Uterus (tissue), 4 donors: ENCODE results near the gene KIF3C. TPM values are rescaled to one million over a fixed set of nuclear protein-coding genes. Genes with fewer than 3 reads are reported as not detected.
A peak's percentile ranks its signal among the peaks of the same experiment; 100 is the strongest.

Experiments used
- DNase-seq, 2 donors: peaks; one replicate each; pipeline ENCODE4 v3.0.0-alpha.2; 2019 to 2020
- H3K27ac ChIP-seq, 2 donors: fragments of 200-600 bp; sonication (generic); 1 replicate in 1 of 2; 2 replicates in 1 of 2; pipeline ENCODE4 v1.5.1; 2016 to 2018
- H3K27me3 ChIP-seq, 2 donors: fragments of 200-600 bp; sonication (generic); one replicate each; pipeline ENCODE4 v1.5.1; 2018 to 2019; ENCODE audit warnings: control low read depth in 1 of 2
- H3K36me3 ChIP-seq, 2 donors: fragments of 200-600 bp; sonication (generic); one replicate each; pipeline ENCODE4 v1.5.1; 2019; ENCODE audit warnings: control low read depth in 1 of 2
- H3K4me1 ChIP-seq, 2 donors: fragments of 200-600 bp; sonication (generic); one replicate each; pipeline ENCODE4 v1.5.1; 2018 to 2019; ENCODE audit warnings: control low read depth in 1 of 2
- H3K4me3 ChIP-seq, 2 donors: fragments of 200-600 bp; sonication (generic); 1 replicate in 1 of 2; 2 replicates in 1 of 2; pipeline ENCODE4 v1.5.1; 2018 to 2019; ENCODE audit warnings: mild to moderate bottlenecking in 1 of 2
- H3K9me3 ChIP-seq, 2 donors: fragments of 200-600 bp; sonication (generic); one replicate each; pipeline ENCODE4 v1.5.1; 2019; ENCODE audit warnings: control low read depth in 1 of 2
- CTCF ChIP-seq, 4 experiments: fragments of 200-600 bp in 2 of 4; fragments of 450-650 bp in 2 of 4; sonication (generic) in 2 of 4; IDR thresholded peaks; one replicate each; pipeline ENCODE4 v1.5.1; 2016 to 2019; ENCODE audit warnings: antibody characterized with exemption in 4 of 4, mild to moderate bottlenecking in 2 of 4, moderate library complexity in 1 of 4
- POLR2A ChIP-seq, 2 donors: fragments of 450-650 bp; IDR thresholded peaks; one replicate each; pipeline ENCODE4 v1.6.1; 2016; ENCODE audit warnings: antibody characterized with exemption in 2 of 2, mild to moderate bottlenecking in 1 of 2, moderate library complexity in 1 of 2
- intact Hi-C: fragments of 100-400 bp; cut with DNase I; formaldehyde crosslinking; loops from one replicate; pipeline ENCODE4 v1.15.1; 2023; ENCODE audit warnings: low total_unique reads
- small RNA-seq: library from RNA; depleted of rRNA; stranded (forward); fragments of <200 nt; gene quantifications from one replicate; pipeline ENCODE3, GENCODE V24; 2016
- total RNA-seq, 4 donors: library from RNA; depleted of rRNA in 3 of 4; stranded (reverse); fragments of >200 nt in 3 of 4; gene quantifications; one replicate each; pipeline versions ENCODE4 v1.1.0 to v1.2.4, GENCODE V29; 2014 to 2023
- donor health status: DM: yes; HTN: yes; CAD: no.

The KIF3C gene
- total RNA-seq, 4 donors from 2014 or later, result 3.5 to 12.6 (median 7.4) TPM

- Histone ChIP-seq H3K4me3 (peak overlapping the region; percentile 84 to 94), H3K27ac (peak overlapping the region; percentile 85 to 89), H3K36me3 (no peaks in the 10 kb centered on the region), H3K9me3 (no peaks in the 10 kb centered on the region), H3K27me3 (no peaks in the 10 kb centered on the region), H3K4me1 (peaks cover 0 to 6% of the 10 kb centered on the region in 2 donors)
- DNase-seq, result no peak
- intact Hi-C loops, result no loop called here
- no peak for TF ChIP-seq CTCF (IDR thresholded peaks at IDR 0.05)
- no peak for TF ChIP-seq POLR2A (IDR thresholded peaks at IDR 0.05)
These were observed 103.1 kb downstream of the KIF3C start for GRCh38 chr2:25879133-25879730.

- intact Hi-C loops, result no loop called here
- peak within 1 kb of the TSS; percentile 85 to 89 for H3K27ac ChIP-seq
- no peaks in the 10 kb centered on the region for H3K9me3 ChIP-seq
- peaks cover 0 to 6% of the 10 kb centered on the region in 2 donors for H3K4me1 ChIP-seq
- peak within 1 kb of the TSS; percentile 84 to 94 for H3K4me3 ChIP-seq
- H3K27me3 ChIP-seq, result no peaks in the 10 kb centered on the region
- TF ChIP-seq CTCF (IDR thresholded peaks at IDR 0.05) (peak in 3 of 4 experiments; percentile 8 to 36 (median 35)), POLR2A (IDR thresholded peaks at IDR 0.05) (peak; percentile 61 to 77)
- no peaks in the 10 kb centered on the region for H3K36me3 ChIP-seq
- peak; percentile 94 to 96 for DNase-seq
These were observed 103.8 kb downstream of the KIF3C start, which contains the start of gene ASXL2 for GRCh38 chr2:25878361-25879132. TSS of gene ASXL2 (minus strand) at chr2:25878487. CDS start at chr2:25878222, 265 bp downstream.

GRCh38 chr2:25877431-25878360 lies 104.6 kb downstream of the KIF3C start:
- H3K4me3 ChIP-seq, result peak overlapping the region; percentile 84 to 94
- peak; percentile 24 to 34 for DNase-seq
- no peak for TF ChIP-seq CTCF (IDR thresholded peaks at IDR 0.05)
- no peak for TF ChIP-seq POLR2A (IDR thresholded peaks at IDR 0.05)
- no peaks in the 10 kb centered on the region for H3K9me3 ChIP-seq
- H3K27me3 ChIP-seq, result no peaks in the 10 kb centered on the region
- H3K27ac ChIP-seq, result peak overlapping the region; percentile 85 to 89
- no peaks in the 10 kb centered on the region for H3K36me3 ChIP-seq
- intact Hi-C loops, result no loop called here
- peaks cover 0 to 6% of the 10 kb centered on the region in 2 donors for H3K4me1 ChIP-seq

Small RNA genes within 50 kb of the gene (small RNA-seq; reads per million reads assigned to genes)
- not detected for gene NDUFB4P4
- not detected for gene UQCRHP2

Other genes starting within 250 kb of the KIF3C start
- gene ASXL2, start 104.0 kb downstream of the KIF3C start, total RNA-seq, result 10 to 100 TPM in 3 of 4 donors, 1 to 10 TPM in 1; 4.6 to 29.7 (median 10.6) TPM
- 100 to 1,000 TPM in 2 of 4 donors, 10 to 100 TPM in 2; 45.9 to 219 (median 97.1) TPM for gene RAB10, start 51.6 kb upstream of the KIF3C start, total RNA-seq
- 1 to 10 TPM in 3 of 4 donors, under 1 TPM in 1; under 0.01 to 5.1 (median 2.2) TPM for gene GAREM2, start 190.6 kb upstream of the KIF3C start, total RNA-seq